GM15510 (cell line): Measurements from ENCODE around the gene MAP3K6.

Experiments
- POLR2A ChIP-seq: IDR thresholded peaks from 3 replicates; pipeline ENCODE4 v1.6.1; 2011; ENCODE audit warnings: borderline replicate concordance; ENCODE audit not compliant: insufficient read length; ENCODE audit errors: extremely low read depth

Gene MAP3K6

GRCh38 chr1:27356619-27357280 is 10.0 kb downstream of the MAP3K6 start:
- no peak for TF ChIP-seq POLR2A

GRCh38 chr1:27356277-27356618 is 10.5 kb downstream of the MAP3K6 start:
- TF ChIP-seq POLR2A, result no peak

- TF ChIP-seq POLR2A, result no peak
Observed at GRCh38 chr1:27355683-27356082, 11.1 kb downstream of the MAP3K6 start.

GRCh38 chr1:27353629-27354028 is 13.1 kb downstream of the MAP3K6 start:
- TF ChIP-seq POLR2A, result no peak

GRCh38 chr1:27353166-27353565 is 13.6 kb downstream of the MAP3K6 start:
- no peak for TF ChIP-seq POLR2A

- no peak for TF ChIP-seq POLR2A
Observed at GRCh38 chr1:27351541-27352107, 15.1 kb downstream of the MAP3K6 start.

- TF ChIP-seq POLR2A, result no peak
Observed at GRCh38 chr1:27350663-27351540, 15.9 kb downstream of the MAP3K6 start.

GRCh38 chr1:27349784-27350662 is 16.7 kb downstream of the MAP3K6 start:
- TF ChIP-seq POLR2A, result no peak

GRCh38 chr1:27348861-27349783 is 17.6 kb downstream of the MAP3K6 start:
- no peak for TF ChIP-seq POLR2A

- no peak for TF ChIP-seq POLR2A
Observed at GRCh38 chr1:27346991-27347624, 19.7 kb downstream of the MAP3K6 start.

- TF ChIP-seq POLR2A, result no peak
Observed at GRCh38 chr1:27346357-27346756, 20.4 kb downstream of the MAP3K6 start.

GRCh38 chr1:27345272-27345671 is 21.5 kb downstream of the MAP3K6 start:
- TF ChIP-seq POLR2A, result no peak

- no peak for TF ChIP-seq POLR2A
Observed at GRCh38 chr1:27343639-27344025, 23.1 kb downstream of the MAP3K6 start.
